GM13976 (cell line): ENCODE data around the gene THOC7.

ENCODE experiments used
- DNase-seq: peaks from one replicate; pipeline ENCODE4 v3.0.0; 2012; ENCODE audit warnings: low spot score
- CTCF ChIP-seq: IDR thresholded peaks from 2 replicates; pipeline ENCODE4 v1.5.1; 2012; ENCODE audit warnings: borderline replicate concordance, mild to moderate bottlenecking; ENCODE audit not compliant: insufficient read depth; ENCODE audit errors: extremely low read depth, missing control alignments, control extremely low read depth
- in situ Hi-C: fragments of 300-500 bp; cut with MboI; formaldehyde crosslinking; loops from one replicate; pipeline ENCODE4 v1.12.0; 2022; ENCODE audit warnings: low sequenced_read_pairs, mixed read lengths, inconsistent platforms; ENCODE audit not compliant: unreplicated experiment

The THOC7 gene

GRCh38 chr3:63909431-63909830, 45.8 kb upstream of the THOC7 start:
- no peak for DNase-seq
- no peak for TF ChIP-seq CTCF
- in situ Hi-C loops: no loop called here

DNA sequence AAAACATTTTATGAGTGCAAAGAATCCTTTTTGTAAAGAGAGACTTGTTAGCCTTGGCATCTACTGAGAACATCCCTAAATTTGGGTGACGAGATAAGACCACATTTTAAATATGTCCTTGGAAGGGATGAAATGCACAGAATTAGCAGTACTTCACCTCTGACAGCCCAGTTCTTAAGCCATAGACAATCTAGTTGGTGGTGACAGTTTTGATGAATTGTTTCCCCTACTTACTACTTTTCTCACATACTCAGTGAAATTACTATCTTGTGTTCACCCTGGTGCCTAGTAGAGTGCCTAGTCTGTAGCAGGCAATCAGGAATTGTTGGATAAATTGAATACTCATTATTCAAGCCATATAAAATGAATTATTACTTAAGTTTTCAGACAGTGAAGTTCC, 45.2 kb upstream of the THOC7 start:
- no peak for DNase-seq
- in situ Hi-C loops: no loop called here
- TF ChIP-seq CTCF: no peak

GRCh38 chr3:63908081-63908736, 44.6 kb upstream of the THOC7 start:
- DNase-seq: no peak
- in situ Hi-C loops: no loop called here

GRCh38 chr3:63905731-63906620, 42.4 kb upstream of the THOC7 start:
- in situ Hi-C loops: no loop called here
- DNase-seq: no peak
- no peak for TF ChIP-seq CTCF

More at GRCh38 chr3:63908081-63908736, 44.6 kb upstream of the THOC7 start:
- no peak for TF ChIP-seq CTCF

DNA sequence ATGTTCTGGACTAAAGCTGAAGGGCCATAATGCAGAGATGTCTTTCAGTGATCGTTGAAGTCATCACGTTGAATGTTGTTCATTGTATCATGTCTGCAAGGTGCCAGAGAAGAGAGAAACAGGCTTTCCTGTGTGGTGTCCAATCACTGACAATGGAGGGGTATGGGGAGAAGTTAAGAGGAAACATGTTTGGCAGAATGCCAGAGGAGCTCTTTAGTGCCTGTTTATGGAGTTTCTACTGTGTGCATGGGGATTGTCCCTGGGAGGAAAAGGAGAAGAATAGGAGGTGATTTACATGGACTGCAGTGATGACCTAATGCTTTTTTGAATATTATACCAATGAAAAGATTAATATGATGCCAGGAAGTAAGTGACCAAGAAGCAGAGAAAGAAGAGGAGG, 36.9 kb upstream of the THOC7 start:
- TF ChIP-seq CTCF: no peak
- DNase-seq: no peak
- in situ Hi-C loops: no loop called here

GRCh38 chr3:63900010-63900409, 36.4 kb upstream of the THOC7 start:
- DNase-seq: no peak
- in situ Hi-C loops: no loop called here
- no peak for TF ChIP-seq CTCF
